K562 (cell line): ENCODE results near the gene MS4A8. TPM values are rescaled to one million over a fixed set of nuclear protein-coding genes. Genes with fewer than 3 reads are reported as not detected.
"Not testable (repeated sequence)": the region's sequence is repeated elsewhere in the genome, so short reads cannot be mapped to it uniquely, and the experiment has no call there.

Experiments
- ATAC-seq: fragments of 200-7000 bp; cut with Tn5 transposase; 3 replicates; pipeline ENCODE4 v1.9.1; 2020; ENCODE audit warnings: moderate library complexity
- BruUV-seq: library from RNA; stranded (reverse); fragments of 400-500 nt; replicated peaks from 2 replicates; lab custom pipeline; 2021; lab: Mats Ljungman, UMichigan
- CTCF ChIA-PET: fragments of 300-600 bp; formaldehyde crosslinking; extraction: SDS; loops from one replicate; lab custom pipeline; 2021; ENCODE audit warnings: low intra/inter-chr PET ratio; lab: Yijun Ruan, JAX
- POLR2A ChIA-PET: fragments of 300-600, 350-650 bp; sonication (Branson Sonifier 250); formaldehyde crosslinking; extraction: SDS; loops from one replicate; lab custom pipeline; 2021; ENCODE audit warnings: antibody characterized with exemption, inconsistent platforms; lab: Yijun Ruan, JAX
- DNase-seq, 4 experiments: peaks; one replicate each; pipeline versions ENCODE4 v3.0.0 to v3.0.0-alpha.2; 2011 to 2018; ENCODE audit warnings: low spot score in 3 of 4, mixed read lengths in 3 of 4; ENCODE audit errors: extremely low read depth in 1 of 4
- FAIRE-seq: peaks from 2 replicates; lab custom pipeline; 2011; peaks lifted over from hg19 to GRCh38; lab: Jason Lieb, UNC
- H2AFZ ChIP-seq: 2 replicates; pipeline ENCODE4 v1.6.0; 2011; ENCODE audit warnings: low read depth, low read length, control low read depth, inconsistent platforms
- H3K27ac ChIP-seq: fragments of 200-600 bp; 3 replicates; pipeline ENCODE4 v1.8.0; 2011; ENCODE audit warnings: low read depth, mild to moderate bottlenecking, control low read depth, inconsistent platforms, low read length, moderate library complexity, mixed read lengths; ENCODE audit errors: extremely low read depth
- H3K27me3 ChIP-seq, 2 experiments: fragments of 300-600 bp in 1 of 2; 2 replicates in 1 of 2; 3 replicates in 1 of 2; pipeline versions ENCODE4 v1.6.0 to v1.8.0; 2011; ENCODE audit warnings: inconsistent platforms in 2 of 2, low read length in 2 of 2, mild to moderate bottlenecking in 1 of 2, mixed read lengths in 1 of 2, moderate library complexity in 1 of 2; ENCODE audit not compliant: control insufficient read depth in 2 of 2, insufficient read depth in 2 of 2
- H3K36me3 ChIP-seq: fragments of 300-600 bp; 3 replicates; pipeline ENCODE4 v1.8.0; 2011; ENCODE audit warnings: mild to moderate bottlenecking, low read length, inconsistent platforms; ENCODE audit not compliant: control insufficient read depth, insufficient read depth
- H3K4me1 ChIP-seq, 2 experiments: fragments of 200-600 bp in 1 of 2; replicated peaks in 1 of 2; 2 replicates in 1 of 2; 3 replicates in 1 of 2; pipeline versions ENCODE4 v1.5.1 to v1.8.0; 2011; ENCODE audit warnings: inconsistent platforms in 2 of 2, low read length in 2 of 2, mild to moderate bottlenecking in 1 of 2, mixed read lengths in 1 of 2, moderate library complexity in 1 of 2; ENCODE audit not compliant: control insufficient read depth in 2 of 2, insufficient read depth in 2 of 2
- H3K4me2 ChIP-seq: 2 replicates; pipeline ENCODE4 v1.6.1; 2011; ENCODE audit warnings: low read length, control low read depth, inconsistent platforms, mixed read lengths; ENCODE audit not compliant: insufficient read depth
- H3K4me3 ChIP-seq: fragments of 200-600 bp; sonication (generic), shearing (Covaris generic); 2 replicates; pipeline ENCODE4 v1.5.1; 2016; ENCODE audit warnings: control low read depth, inconsistent platforms
- H3K79me2 ChIP-seq: fragments of 200-600 bp; 3 replicates; pipeline ENCODE4 v1.8.0; 2011; ENCODE audit warnings: low read length, inconsistent platforms; ENCODE audit not compliant: control insufficient read depth, insufficient read depth
- H3K9ac ChIP-seq, 2 experiments: 2 replicates each; pipeline versions ENCODE4 v1.6.0 to v1.6.1; 2011; ENCODE audit warnings: low read depth in 2 of 2, low read length in 2 of 2, control low read depth in 1 of 2, inconsistent platforms in 1 of 2, mild to moderate bottlenecking in 1 of 2, mixed read lengths in 1 of 2; ENCODE audit not compliant: insufficient read depth in 1 of 2
- H3K9me1 ChIP-seq: one replicate; pipeline ENCODE4 v1.6.0; 2011; ENCODE audit warnings: inconsistent platforms, mild to moderate bottlenecking, low read length, moderate library complexity; ENCODE audit not compliant: control insufficient read depth, insufficient read depth
- H3K9me3 ChIP-seq: replicated peaks from 2 replicates; pipeline ENCODE4 v1.5.1; 2011; ENCODE audit warnings: low read depth, low read length, inconsistent platforms; ENCODE audit not compliant: control insufficient read depth, insufficient read depth
- H4K20me1 ChIP-seq: replicated peaks from 2 replicates; pipeline ENCODE4 v1.6.1; 2011; ENCODE audit warnings: low read length, inconsistent platforms, mixed read lengths; ENCODE audit not compliant: control insufficient read depth, insufficient read depth
- FOSL1 ChIP-seq: fragments of 200-800 bp; sonication (Bioruptor generic); conservative IDR thresholded peaks from 2 replicates; pipeline ENCODE4 v1.6.1; 2016; ENCODE audit warnings: missing genetic modification characterization, missing compliant biosample characterization
- NFXL1 ChIP-seq: fragments of 450-650 bp; formaldehyde crosslinking; IDR thresholded peaks from 2 replicates; pipeline ENCODE4 v1.4.0; 2021; ENCODE audit warnings: mild to moderate bottlenecking
- ZNF41 ChIP-seq: fragments of 250-450 bp; sonication (Bioruptor Pico); conservative IDR thresholded peaks from 2 replicates; pipeline ENCODE4 v1.4.0; 2020; ENCODE audit warnings: mild to moderate bottlenecking
- ZNF583 ChIP-seq: fragments of 250-450 bp; sonication (Bioruptor Pico); IDR thresholded peaks from 2 replicates; pipeline ENCODE4 v1.4.0; 2020
- WGBS: fragments of 100-300 bp; shearing (Covaris generic); methylation state at CpG from one replicate; pipeline ENCODE4 v1.1.6; 2016; ENCODE audit warnings: low coverage, mixed read lengths; ENCODE audit not compliant: insufficient coverage; ENCODE audit errors: missing lambda C conversion rate; 5-methylcytosine and 5-hydroxymethylcytosine counted together
- in situ Hi-C: fragments of 300-500 bp; cut with MboI; formaldehyde crosslinking; loops from 4 replicates; pipeline ENCODE4 v1.15.0; 2018; ENCODE audit warnings: inconsistent platforms, mixed read lengths
- intact Hi-C: fragments of 100-400 bp; cut with micrococcal nuclease; formaldehyde crosslinking; loops from 2 replicates; pipeline ENCODE4 v1.14.2; 2022
- polyA plus RNA-seq, 8 experiments: library from polyadenylated mRNA; depleted of rRNA in 4 of 8; stranded (reverse) in 5 of 8; unstranded in 3 of 8; fragments of >200 nt; fragmentation: Nextera tagmentation in 2 of 8; fragmentation: Illumina TruSeq in 1 of 8; extraction: Ambion mirVana in 2 of 8; extraction: Trizol in 1 of 8; gene quantifications; 2 replicates each; pipeline versions ENCODE4 v1.2.1 to v1.2.3, GENCODE V29; 2011 to 2014; ENCODE audit warnings: inconsistent platforms in 1 of 8, missing spikeins in 1 of 8
- total RNA-seq, 7 experiments: library from RNA; depleted of rRNA in 6 of 7; stranded (reverse); fragments of >200 nt in 6 of 7; fragmentation: Illumina TruSeq in 2 of 7; extraction: Trizol in 2 of 7; gene quantifications; 2 replicates each; pipeline versions ENCODE4 v1.2.1 to v1.2.3, GENCODE V29; 2011 to 2021; ENCODE audit warnings: low replicate concordance in 1 of 7
- TF ChIP-seq, protein P1 (sequence below): fragments of 450-650 bp; IDR thresholded peaks from 2 replicates; pipeline ENCODE4 v1.6.1; 2016; ENCODE audit warnings: mild to moderate bottlenecking
- TF ChIP-seq, protein P2 (sequence below): sonication (generic); formaldehyde crosslinking; IDR thresholded peaks from 2 replicates; pipeline ENCODE4 v1.8.0; 2022; ENCODE audit warnings: mild to moderate bottlenecking, missing genetic modification reagents
- TF ChIP-seq, protein P3 (sequence below): sonication (generic); formaldehyde crosslinking; IDR thresholded peaks from 2 replicates; pipeline ENCODE4 v1.8.1; 2023; ENCODE audit warnings: mild to moderate bottlenecking, missing genetic modification reagents

The MS4A8 gene
- total and polyA plus RNA-seq, 9 of the 15 experiments (the other 6 are each of a cell fraction or from before 2014, with no cell fraction given): not detected

DNA sequence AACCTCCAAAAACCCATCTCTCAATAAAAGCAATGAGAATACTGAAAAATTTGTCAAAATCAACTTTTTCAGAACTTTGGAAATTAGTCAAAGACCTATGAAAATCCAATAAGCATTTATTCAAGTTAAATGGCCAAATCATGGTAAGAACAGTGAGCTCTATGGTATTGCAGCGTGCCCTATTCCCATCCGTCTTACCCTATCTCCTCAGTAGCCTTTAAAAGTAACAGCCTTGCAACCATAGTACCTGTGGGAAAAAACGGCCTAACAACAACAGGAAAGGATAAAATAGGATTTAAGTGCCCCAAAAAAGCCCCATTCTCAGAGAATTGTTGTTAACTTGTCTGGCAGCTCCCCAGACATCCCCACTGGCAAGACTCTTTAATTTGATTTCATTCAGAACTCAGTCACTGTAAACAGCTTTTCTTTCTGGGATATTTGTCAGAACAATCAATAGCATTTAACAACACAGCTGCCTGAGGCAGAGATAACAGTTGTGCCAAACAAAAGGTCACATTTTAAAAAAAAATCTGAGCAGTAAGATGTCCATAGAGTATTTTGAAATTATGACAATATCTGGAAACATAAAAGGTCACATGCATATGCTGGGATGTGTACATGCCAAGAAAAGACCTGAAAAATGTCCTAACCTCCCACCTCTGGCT is 18.8 kb upstream of the MS4A8 start (continued):
- TF ChIP-seq, protein P1, sequence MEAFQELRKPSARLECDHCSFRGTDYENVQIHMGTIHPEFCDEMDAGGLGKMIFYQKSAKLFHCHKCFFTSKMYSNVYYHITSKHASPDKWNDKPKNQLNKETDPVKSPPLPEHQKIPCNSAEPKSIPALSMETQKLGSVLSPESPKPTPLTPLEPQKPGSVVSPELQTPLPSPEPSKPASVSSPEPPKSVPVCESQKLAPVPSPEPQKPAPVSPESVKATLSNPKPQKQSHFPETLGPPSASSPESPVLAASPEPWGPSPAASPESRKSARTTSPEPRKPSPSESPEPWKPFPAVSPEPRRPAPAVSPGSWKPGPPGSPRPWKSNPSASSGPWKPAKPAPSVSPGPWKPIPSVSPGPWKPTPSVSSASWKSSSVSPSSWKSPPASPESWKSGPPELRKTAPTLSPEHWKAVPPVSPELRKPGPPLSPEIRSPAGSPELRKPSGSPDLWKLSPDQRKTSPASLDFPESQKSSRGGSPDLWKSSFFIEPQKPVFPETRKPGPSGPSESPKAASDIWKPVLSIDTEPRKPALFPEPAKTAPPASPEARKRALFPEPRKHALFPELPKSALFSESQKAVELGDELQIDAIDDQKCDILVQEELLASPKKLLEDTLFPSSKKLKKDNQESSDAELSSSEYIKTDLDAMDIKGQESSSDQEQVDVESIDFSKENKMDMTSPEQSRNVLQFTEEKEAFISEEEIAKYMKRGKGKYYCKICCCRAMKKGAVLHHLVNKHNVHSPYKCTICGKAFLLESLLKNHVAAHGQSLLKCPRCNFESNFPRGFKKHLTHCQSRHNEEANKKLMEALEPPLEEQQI: no peak
- TF ChIP-seq, protein P2, sequence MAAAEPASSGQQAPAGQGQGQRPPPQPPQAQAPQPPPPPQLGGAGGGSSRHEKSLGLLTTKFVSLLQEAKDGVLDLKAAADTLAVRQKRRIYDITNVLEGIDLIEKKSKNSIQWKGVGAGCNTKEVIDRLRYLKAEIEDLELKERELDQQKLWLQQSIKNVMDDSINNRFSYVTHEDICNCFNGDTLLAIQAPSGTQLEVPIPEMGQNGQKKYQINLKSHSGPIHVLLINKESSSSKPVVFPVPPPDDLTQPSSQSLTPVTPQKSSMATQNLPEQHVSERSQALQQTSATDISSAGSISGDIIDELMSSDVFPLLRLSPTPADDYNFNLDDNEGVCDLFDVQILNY (CRISPR knock-in tag): no peak
- no peak for TF ChIP-seq ZNF41
- no peak for TF ChIP-seq FOSL1
- TF ChIP-seq ZNF583 (CRISPR knock-in tag): no peak
- TF ChIP-seq NFXL1 (CRISPR knock-in tag): no peak
- TF ChIP-seq, protein P3, sequence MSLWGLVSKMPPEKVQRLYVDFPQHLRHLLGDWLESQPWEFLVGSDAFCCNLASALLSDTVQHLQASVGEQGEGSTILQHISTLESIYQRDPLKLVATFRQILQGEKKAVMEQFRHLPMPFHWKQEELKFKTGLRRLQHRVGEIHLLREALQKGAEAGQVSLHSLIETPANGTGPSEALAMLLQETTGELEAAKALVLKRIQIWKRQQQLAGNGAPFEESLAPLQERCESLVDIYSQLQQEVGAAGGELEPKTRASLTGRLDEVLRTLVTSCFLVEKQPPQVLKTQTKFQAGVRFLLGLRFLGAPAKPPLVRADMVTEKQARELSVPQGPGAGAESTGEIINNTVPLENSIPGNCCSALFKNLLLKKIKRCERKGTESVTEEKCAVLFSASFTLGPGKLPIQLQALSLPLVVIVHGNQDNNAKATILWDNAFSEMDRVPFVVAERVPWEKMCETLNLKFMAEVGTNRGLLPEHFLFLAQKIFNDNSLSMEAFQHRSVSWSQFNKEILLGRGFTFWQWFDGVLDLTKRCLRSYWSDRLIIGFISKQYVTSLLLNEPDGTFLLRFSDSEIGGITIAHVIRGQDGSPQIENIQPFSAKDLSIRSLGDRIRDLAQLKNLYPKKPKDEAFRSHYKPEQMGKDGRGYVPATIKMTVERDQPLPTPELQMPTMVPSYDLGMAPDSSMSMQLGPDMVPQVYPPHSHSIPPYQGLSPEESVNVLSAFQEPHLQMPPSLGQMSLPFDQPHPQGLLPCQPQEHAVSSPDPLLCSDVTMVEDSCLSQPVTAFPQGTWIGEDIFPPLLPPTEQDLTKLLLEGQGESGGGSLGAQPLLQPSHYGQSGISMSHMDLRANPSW (CRISPR knock-in tag): no peak

DNA sequence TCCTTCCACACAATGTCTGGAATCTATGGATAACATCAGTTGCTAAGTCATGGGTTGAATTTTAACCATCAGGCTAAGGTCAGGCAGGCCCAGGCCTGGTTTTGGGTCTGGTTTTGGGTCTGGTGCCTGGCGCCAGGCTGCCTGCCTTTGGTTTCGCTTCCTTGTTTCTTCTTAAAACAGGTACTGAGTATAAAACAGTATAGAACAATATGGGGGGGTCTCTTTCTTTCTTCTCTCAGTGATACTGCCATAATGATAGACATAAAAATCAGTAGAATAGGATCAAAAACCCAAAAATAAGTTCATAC is 14.9 kb upstream of the MS4A8 start:
- H3K9me1 ChIP-seq, ATAC-seq, H4K20me1 ChIP-seq, H3K27ac ChIP-seq, H3K9me3 ChIP-seq, H3K79me2 ChIP-seq, BruUV-seq, H3K4me3 ChIP-seq, H2AFZ ChIP-seq, intact Hi-C loops, CTCF ChIA-PET, H3K36me3 ChIP-seq, in situ Hi-C loops, FAIRE-seq, H3K9ac ChIP-seq, DNase-seq, H3K4me2 ChIP-seq, H3K4me1 ChIP-seq, H3K27me3 ChIP-seq: not testable (repeated sequence)
- WGBS: 5% methylated on average over 2 of the region's 2 CpGs
- POLR2A ChIA-PET: interaction anchor here (0.6 kb wide), 1 partner anchor 915 kb away, joined by 4 read pairs; no protein-coding TSS in a partner anchor
